ENCODE results near the gene DBR1. TPM values are rescaled to one million over a fixed set of nuclear protein-coding genes. Genes with fewer than 3 reads are reported as not detected.

The DBR1 gene, protein sequence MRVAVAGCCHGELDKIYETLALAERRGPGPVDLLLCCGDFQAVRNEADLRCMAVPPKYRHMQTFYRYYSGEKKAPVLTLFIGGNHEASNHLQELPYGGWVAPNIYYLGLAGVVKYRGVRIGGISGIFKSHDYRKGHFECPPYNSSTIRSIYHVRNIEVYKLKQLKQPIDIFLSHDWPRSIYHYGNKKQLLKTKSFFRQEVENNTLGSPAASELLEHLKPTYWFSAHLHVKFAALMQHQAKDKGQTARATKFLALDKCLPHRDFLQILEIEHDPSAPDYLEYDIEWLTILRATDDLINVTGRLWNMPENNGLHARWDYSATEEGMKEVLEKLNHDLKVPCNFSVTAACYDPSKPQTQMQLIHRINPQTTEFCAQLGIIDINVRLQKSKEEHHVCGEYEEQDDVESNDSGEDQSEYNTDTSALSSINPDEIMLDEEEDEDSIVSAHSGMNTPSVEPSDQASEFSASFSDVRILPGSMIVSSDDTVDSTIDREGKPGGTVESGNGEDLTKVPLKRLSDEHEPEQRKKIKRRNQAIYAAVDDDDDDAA
- 10.7 to 12.1 TPM (median 11.7 TPM) in 5 replicates for total RNA-seq (2022; extraction: Qiagen RNA extraction; ENCODE audit: low read depth)

GRCh38 chr3:138174421-138175131 is at the start of gene DBR1:
Gene DBR1, minus strand, starts transcription at chr3:138174921. Its CDS starts 126 bp downstream, at chr3:138174795.

GRCh38 chr3:138187296-138188012 is 12.7 kb upstream of the DBR1 start, which contains the start of gene ARMC8:
Gene ARMC8, plus strand, starts transcription at chr3:138187301. Its CDS starts 254 bp downstream, at chr3:138187555.

GRCh38 chr3:138132239-138132638 is 42.5 kb downstream of the DBR1 start, which contains the start of gene A4GNT:
Gene A4GNT, minus strand, starts transcription at chr3:138132390. Its CDS starts 1,134 bp downstream, at chr3:138131256.

DNA sequence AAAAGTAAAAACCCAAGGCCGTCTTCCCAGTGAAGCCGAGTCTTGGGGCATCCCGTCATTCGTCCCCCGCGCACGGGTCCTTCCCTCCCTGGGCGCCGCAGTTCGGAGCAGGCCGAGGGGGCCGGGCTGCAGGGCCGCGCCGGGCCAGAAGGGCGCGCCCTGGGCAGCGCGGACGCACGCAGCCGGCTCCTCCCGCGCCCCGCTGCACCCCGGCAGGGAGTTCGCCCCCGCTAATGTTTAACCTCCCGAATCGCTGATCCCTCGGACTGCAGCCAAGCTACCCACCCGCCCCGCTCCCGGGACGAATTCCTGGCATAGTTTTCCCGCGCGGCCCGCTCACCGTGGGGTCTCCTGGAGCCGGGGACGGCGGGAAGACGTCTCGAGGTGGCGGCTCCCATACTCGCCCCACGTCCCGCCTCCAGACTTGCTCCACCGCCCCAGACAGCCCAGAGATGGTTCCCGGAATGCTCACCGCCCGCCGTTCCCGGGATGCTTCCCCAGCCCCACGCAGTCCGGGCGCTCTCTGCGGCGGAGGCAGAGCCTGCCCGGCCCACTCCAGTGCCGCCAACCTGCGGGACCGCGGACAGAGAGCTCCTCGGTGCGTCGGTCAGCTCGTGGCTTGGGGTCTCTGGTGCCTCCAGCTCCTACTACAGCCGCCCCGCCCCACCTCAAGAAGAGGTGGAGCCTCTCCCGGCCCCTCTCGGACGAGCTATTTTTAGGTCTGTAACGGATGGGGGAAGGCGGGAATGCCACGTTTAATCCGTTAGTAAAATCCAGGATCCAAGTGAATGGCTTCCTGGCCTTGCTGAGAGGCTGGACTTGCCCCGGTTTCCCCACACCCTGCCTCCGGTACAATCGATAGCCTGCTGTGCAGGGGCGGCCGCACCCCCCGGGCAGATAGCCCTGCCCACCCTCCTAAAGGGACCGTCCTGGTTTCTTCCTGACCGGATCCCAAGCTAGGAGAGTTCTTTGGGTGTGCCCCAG is 59.4 kb downstream of the DBR1 start, which contains the start of gene DZIP1L:
TSS of gene DZIP1L (minus strand) at position 621 of the 984 bp plus-strand sequence. CDS start 11,637 bp downstream, outside the sequence.

Other genes with a start within 250 kb of the DBR1 start
- gene CLDN18, start 164.8 kb downstream of the DBR1 start, total RNA-seq (2022; extraction: Qiagen RNA extraction; ENCODE audit: low read depth) = not detected in 5 replicates
- gene DZIP1L, start 59.3 kb downstream of the DBR1 start, total RNA-seq (2022; extraction: Qiagen RNA extraction; ENCODE audit: low read depth) = 6.6 to 11.4 TPM (median 8.4 TPM) in 5 replicates
- not detected in 5 replicates for gene A4GNT, start 42.5 kb downstream of the DBR1 start, total RNA-seq (2022; extraction: Qiagen RNA extraction; ENCODE audit: low read depth)
- 30.7 to 42.1 TPM (median 34.5 TPM) in 5 replicates for gene ARMC8, start 12.4 kb upstream of the DBR1 start, total RNA-seq (2022; extraction: Qiagen RNA extraction; ENCODE audit: low read depth)
- gene NME9, start 154.9 kb upstream of the DBR1 start, total RNA-seq (2022; extraction: Qiagen RNA extraction; ENCODE audit: low read depth) = not detected in 5 replicates
- gene MRAS, start 173.7 kb upstream of the DBR1 start, total RNA-seq (2022; extraction: Qiagen RNA extraction; ENCODE audit: low read depth) = 7.0 to 10.2 TPM (median 8.8 TPM) in 5 replicates

All from A549 treated with ZK216348 at 1 μM for 4 hours (cell line).